HFF-Myc (cell line): Measurements from ENCODE around the gene EXD3.

ENCODE experiments used
- DNase-seq: peaks from one replicate; pipeline ENCODE4 v3.0.0-alpha.2; 2011; ENCODE audit warnings: low read depth; ENCODE audit errors: extremely low read depth
- H3K4me3 ChIP-seq: replicated peaks from 2 replicates; pipeline ENCODE4 v1.5.1; 2011; ENCODE audit warnings: low read depth, mild to moderate bottlenecking, control low read depth, low read length
- TF ChIP-seq, protein P1 (sequence below): IDR thresholded peaks from 2 replicates; pipeline ENCODE4 v1.5.1; 2012; ENCODE audit warnings: mild to moderate bottlenecking, low read depth, low read length, control low read depth; ENCODE audit errors: missing control alignments

Gene EXD3

DNA sequence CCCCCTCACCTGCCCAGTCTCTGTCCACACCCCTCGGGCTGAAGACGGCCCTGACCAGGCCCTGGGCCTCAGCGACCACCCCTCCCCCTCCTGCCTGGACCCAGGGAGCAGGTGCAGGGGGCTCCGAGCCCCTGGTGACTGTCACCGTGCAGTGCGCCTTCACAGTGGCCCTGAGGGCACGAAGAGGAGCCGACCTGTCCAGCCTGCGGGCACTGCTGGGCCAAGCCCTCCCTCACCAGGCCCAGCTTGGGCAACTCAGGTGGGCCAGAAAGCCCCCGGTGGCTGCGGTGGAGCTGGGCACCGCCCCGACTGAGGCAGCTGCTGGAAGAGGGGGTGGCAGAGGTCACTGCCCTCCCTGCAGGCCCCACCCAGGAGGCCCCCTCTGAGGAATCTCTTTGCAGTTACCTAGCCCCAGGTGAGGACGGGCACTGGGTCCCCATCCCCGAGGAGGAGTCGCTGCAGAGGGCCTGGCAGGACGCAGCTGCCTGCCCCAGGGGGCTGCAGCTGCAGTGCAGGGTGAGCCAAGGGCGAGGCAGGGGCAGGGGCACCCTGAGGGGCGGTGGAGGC lies 10.5 kb upstream of the EXD3 start:
- TF ChIP-seq, protein P1, sequence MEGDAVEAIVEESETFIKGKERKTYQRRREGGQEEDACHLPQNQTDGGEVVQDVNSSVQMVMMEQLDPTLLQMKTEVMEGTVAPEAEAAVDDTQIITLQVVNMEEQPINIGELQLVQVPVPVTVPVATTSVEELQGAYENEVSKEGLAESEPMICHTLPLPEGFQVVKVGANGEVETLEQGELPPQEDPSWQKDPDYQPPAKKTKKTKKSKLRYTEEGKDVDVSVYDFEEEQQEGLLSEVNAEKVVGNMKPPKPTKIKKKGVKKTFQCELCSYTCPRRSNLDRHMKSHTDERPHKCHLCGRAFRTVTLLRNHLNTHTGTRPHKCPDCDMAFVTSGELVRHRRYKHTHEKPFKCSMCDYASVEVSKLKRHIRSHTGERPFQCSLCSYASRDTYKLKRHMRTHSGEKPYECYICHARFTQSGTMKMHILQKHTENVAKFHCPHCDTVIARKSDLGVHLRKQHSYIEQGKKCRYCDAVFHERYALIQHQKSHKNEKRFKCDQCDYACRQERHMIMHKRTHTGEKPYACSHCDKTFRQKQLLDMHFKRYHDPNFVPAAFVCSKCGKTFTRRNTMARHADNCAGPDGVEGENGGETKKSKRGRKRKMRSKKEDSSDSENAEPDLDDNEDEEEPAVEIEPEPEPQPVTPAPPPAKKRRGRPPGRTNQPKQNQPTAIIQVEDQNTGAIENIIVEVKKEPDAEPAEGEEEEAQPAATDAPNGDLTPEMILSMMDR: no peak
- no peak for DNase-seq
- H3K4me3 ChIP-seq: no peak overlapping the region

- TF ChIP-seq, protein P1: no peak
- DNase-seq: no peak
- H3K4me3 ChIP-seq: no peak overlapping the region
Measured at GRCh38 chr9:137432687-137433348, 9.9 kb upstream of the EXD3 start.

- TF ChIP-seq, protein P1: no peak
- no peak for DNase-seq
- no peak overlapping the region for H3K4me3 ChIP-seq
Measured at GRCh38 chr9:137431416-137431931, 8.5 kb upstream of the EXD3 start.

GRCh38 chr9:137430723-137431415 lies 7.9 kb upstream of the EXD3 start:
- H3K4me3 ChIP-seq: no peak overlapping the region
- no peak for DNase-seq
- TF ChIP-seq, protein P1: no peak

DNA sequence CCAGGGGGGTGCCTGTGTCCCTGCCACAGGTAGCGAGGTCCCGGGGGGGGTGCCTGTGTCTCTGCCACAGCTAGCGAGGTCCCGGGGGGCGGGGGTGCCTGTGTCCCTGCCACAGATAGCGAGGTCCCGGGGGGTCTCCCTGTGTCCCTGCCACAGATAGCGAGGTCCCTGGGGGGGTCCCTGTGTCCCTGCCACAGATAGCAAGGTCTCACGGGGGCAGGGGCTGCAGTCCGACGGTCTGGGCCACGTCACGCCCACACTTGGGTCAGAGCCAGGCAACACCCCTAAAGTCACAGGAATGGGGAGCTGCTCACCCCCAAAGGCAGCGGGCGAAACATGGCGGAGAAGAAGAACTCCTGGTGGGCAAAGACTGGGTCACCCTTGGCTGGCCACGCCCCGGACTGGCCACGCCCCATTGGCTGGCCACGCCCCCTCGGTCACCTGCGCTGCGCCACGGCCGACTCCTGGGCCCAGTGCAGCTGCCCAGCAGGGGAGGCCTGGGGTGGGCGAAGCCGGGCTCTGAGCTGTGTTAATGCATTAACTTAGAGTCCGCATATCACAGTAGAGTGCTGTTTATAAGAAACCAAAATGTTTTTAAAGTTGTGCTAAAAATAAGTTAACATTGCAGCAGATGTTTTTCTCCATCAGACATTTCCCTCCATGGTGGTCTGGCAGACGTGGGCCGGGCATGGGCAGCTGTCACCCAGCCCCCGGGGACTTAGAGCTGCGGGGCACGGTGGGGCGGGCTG lies 7.2 kb upstream of the EXD3 start:
- DNase-seq: no peak
- TF ChIP-seq, protein P1: no peak
- H3K4me3 ChIP-seq: no peak overlapping the region

GRCh38 chr9:137429546-137429890 lies 6.6 kb upstream of the EXD3 start:
- H3K4me3 ChIP-seq: no peak overlapping the region
- no peak for DNase-seq
- TF ChIP-seq, protein P1: no peak
